K562 (cell line): Measurements from ENCODE around the gene CCDC87. TPM values are rescaled to one million over a fixed set of nuclear protein-coding genes. Genes with fewer than 3 reads are reported as not detected.
A peak's percentile ranks its signal among the peaks of the same experiment; 100 is the strongest.

ENCODE experiments used
- ADNP ChIP-seq: fragments of 200-800 bp; sonication (Bioruptor generic); IDR thresholded peaks from 2 replicates; pipeline ENCODE4 v1.6.1; 2016; ENCODE audit warnings: missing genetic modification characterization, missing compliant biosample characterization
- EGR1 ChIP-seq: fragments of 450-650 bp; conservative IDR thresholded peaks from 2 replicates; pipeline ENCODE4 v1.6.1; 2017; ENCODE audit warnings: mild to moderate bottlenecking
- FOSL1 ChIP-seq: fragments of 200-800 bp; sonication (Bioruptor generic); conservative IDR thresholded peaks from 2 replicates; pipeline ENCODE4 v1.6.1; 2016; ENCODE audit warnings: missing genetic modification characterization, missing compliant biosample characterization
- NONO ChIP-seq, 2 experiments: fragments of 200-400 bp in 1 of 2; fragments of 450-650 bp in 1 of 2; formaldehyde crosslinking in 1 of 2; IDR thresholded peaks; 2 replicates each; pipeline ENCODE4 v1.6.1; 2017; ENCODE audit warnings: low read depth in 2 of 2, mild to moderate bottlenecking in 2 of 2, moderate library complexity in 2 of 2, low read length in 1 of 2
- PCBP2 ChIP-seq: fragments of 200-400 bp; formaldehyde crosslinking; IDR thresholded peaks from 2 replicates; pipeline ENCODE4 v1.6.1; 2018; ENCODE audit warnings: low read length, low read depth, mild to moderate bottlenecking, moderate library complexity; ENCODE audit not compliant: poor library complexity, severe bottlenecking
- PRMT5 ChIP-seq: sonication (generic); formaldehyde crosslinking; IDR thresholded peaks from 2 replicates; pipeline ENCODE4 v1.5.0; 2020; ENCODE audit warnings: missing genetic modification reagents
- RBM14 ChIP-seq: fragments of 200-400 bp; formaldehyde crosslinking; IDR thresholded peaks from 2 replicates; pipeline ENCODE4 v1.6.1; 2018; ENCODE audit warnings: low read depth, mild to moderate bottlenecking, low read length, moderate library complexity, borderline replicate concordance; ENCODE audit not compliant: insufficient read depth
- ZNF165 ChIP-seq: fragments of 250-450 bp; sonication (Bioruptor Pico); IDR thresholded peaks from 2 replicates; pipeline ENCODE4 v1.4.0; 2020; ENCODE audit warnings: borderline replicate concordance
- ZNF431 ChIP-seq: sonication (generic); formaldehyde crosslinking; IDR thresholded peaks from 2 replicates; pipeline ENCODE4 v1.8.0; 2022; ENCODE audit warnings: mild to moderate bottlenecking, missing genetic modification reagents
- ZNF551 ChIP-seq: fragments of 250-450 bp; sonication (Bioruptor Pico); IDR thresholded peaks from 2 replicates; pipeline ENCODE4 v1.5.0; 2021; ENCODE audit warnings: mild to moderate bottlenecking, moderate library complexity
- polyA plus RNA-seq, 8 experiments: library from polyadenylated mRNA; depleted of rRNA in 4 of 8; stranded (reverse) in 5 of 8; unstranded in 3 of 8; fragments of >200 nt; fragmentation: Nextera tagmentation in 2 of 8; fragmentation: Illumina TruSeq in 1 of 8; extraction: Ambion mirVana in 2 of 8; extraction: Trizol in 1 of 8; gene quantifications; 2 replicates each; pipeline versions ENCODE4 v1.2.1 to v1.2.3, GENCODE V29; 2011 to 2014; ENCODE audit warnings: inconsistent platforms in 1 of 8, missing spikeins in 1 of 8
- total RNA-seq, 7 experiments: library from RNA; depleted of rRNA in 6 of 7; stranded (reverse); fragments of >200 nt in 6 of 7; fragmentation: Illumina TruSeq in 2 of 7; extraction: Trizol in 2 of 7; gene quantifications; 2 replicates each; pipeline versions ENCODE4 v1.2.1 to v1.2.3, GENCODE V29; 2011 to 2021; ENCODE audit warnings: low replicate concordance in 1 of 7
- TF ChIP-seq, protein P1 (sequence below): fragments of 250-450 bp; sonication (Bioruptor Pico); IDR thresholded peaks from 2 replicates; pipeline ENCODE4 v1.4.0; 2020; ENCODE audit warnings: mild to moderate bottlenecking, moderate library complexity
- TF ChIP-seq, protein P2 (sequence below): fragments of 250-450 bp; sonication (Bioruptor Pico); IDR thresholded peaks from 2 replicates; pipeline ENCODE4 v1.8.0; 2021; ENCODE audit warnings: mild to moderate bottlenecking, moderate library complexity
- TF ChIP-seq, protein P3 (sequence below): fragments of 450-650 bp; IDR thresholded peaks from 2 replicates; pipeline ENCODE4 v1.6.1; 2018; ENCODE audit warnings: mild to moderate bottlenecking, low read depth; ENCODE audit not compliant: partially characterized antibody
- TF ChIP-seq, protein P4 (sequence below): fragments of 450-650 bp; IDR thresholded peaks from 2 replicates; pipeline ENCODE4 v1.7.0; 2016; ENCODE audit warnings: borderline replicate concordance
- TF ChIP-seq, protein P5 (sequence below), 2 experiments: IDR thresholded peaks; 2 replicates each; pipeline ENCODE4 v1.6.1; 2011; ENCODE audit warnings: borderline replicate concordance in 1 of 2, control low read depth in 1 of 2, low read depth in 1 of 2, low read length in 1 of 2, mild to moderate bottlenecking in 1 of 2, mixed read lengths in 1 of 2, moderate library complexity in 1 of 2; ENCODE audit not compliant: insufficient read depth in 1 of 2, insufficient read length in 1 of 2, poor library complexity in 1 of 2, severe bottlenecking in 1 of 2; ENCODE audit errors: extremely low read depth in 1 of 2

Gene CCDC87
- total and polyA plus RNA-seq, 9 of the 15 experiments (the other 6 are each of a cell fraction or from before 2014, with no cell fraction given) = 0.03 to 0.44 (median 0.15) TPM; not detected in 1

DNA sequence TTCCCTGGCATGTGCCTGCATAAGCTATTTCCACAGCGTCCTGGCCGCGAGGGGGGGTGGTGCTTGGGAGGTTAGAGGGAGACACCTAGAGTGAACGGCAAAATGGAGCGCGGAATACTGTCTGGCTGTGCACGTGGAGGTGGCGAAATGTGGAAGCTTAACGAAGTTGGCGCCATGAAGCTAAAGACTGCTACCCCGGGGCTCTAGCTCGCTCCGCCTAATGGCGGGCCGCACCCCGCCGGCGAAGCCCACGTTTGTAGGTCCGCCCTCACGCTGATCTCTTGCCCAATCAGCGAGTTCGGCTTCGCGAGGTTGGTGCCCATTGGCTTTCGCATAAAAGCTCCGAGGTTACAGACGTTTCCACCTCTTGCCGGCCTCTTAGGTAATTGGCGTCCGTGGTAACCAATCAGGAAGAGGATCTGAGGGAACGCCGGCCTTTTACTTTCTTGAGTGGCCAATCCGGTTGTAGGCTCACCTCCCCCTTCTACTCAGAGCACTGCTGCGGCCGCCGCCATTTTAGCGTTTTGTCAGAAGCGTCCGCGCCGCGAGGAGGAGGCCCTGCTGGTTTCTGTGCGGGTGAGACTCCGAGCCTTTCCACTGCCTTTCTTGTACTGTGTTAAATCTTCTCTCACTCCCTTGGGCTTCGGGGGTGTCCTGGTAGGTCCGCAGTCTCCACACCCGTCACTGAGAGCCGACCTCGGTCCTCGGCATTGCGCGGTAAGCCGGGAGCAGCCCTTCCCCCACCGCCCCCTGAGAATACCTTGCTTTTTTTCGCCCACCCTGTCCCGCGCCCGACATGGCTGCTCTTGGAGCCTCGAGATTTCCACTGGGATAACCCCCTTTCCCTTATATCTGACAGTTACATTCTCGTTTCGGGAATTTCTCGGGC, 45.6 kb upstream of the CCDC87 start, which contains the start of gene RBM4 (continued):
- TF ChIP-seq, protein P1, sequence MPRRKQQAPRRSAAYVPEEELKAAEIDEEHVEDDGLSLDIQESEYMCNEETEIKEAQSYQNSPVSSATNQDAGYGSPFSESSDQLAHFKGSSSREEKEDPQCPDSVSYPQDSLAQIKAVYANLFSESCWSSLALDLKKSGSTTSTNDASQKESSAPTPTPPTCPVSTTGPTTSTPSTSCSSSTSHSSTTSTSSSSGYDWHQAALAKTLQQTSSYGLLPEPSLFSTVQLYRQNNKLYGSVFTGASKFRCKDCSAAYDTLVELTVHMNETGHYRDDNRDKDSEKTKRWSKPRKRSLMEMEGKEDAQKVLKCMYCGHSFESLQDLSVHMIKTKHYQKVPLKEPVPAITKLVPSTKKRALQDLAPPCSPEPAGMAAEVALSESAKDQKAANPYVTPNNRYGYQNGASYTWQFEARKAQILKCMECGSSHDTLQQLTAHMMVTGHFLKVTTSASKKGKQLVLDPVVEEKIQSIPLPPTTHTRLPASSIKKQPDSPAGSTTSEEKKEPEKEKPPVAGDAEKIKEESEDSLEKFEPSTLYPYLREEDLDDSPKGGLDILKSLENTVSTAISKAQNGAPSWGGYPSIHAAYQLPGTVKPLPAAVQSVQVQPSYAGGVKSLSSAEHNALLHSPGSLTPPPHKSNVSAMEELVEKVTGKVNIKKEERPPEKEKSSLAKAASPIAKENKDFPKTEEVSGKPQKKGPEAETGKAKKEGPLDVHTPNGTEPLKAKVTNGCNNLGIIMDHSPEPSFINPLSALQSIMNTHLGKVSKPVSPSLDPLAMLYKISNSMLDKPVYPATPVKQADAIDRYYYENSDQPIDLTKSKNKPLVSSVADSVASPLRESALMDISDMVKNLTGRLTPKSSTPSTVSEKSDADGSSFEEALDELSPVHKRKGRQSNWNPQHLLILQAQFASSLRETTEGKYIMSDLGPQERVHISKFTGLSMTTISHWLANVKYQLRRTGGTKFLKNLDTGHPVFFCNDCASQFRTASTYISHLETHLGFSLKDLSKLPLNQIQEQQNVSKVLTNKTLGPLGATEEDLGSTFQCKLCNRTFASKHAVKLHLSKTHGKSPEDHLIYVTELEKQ (CRISPR knock-in tag) = no peak
- TF ChIP-seq PRMT5 (CRISPR knock-in tag) (no peak), EGR1 (peak; percentile 9; the same call in 1 of the 2 replicates), ADNP (no peak), ZNF551 (CRISPR knock-in tag) (peak; percentile 36; the same call in 1 of the 2 replicates), PCBP2 (no peak), RBM14 (no peak), NONO (IDR thresholded peaks at IDR 0.05; ENCODE audit: low read depth in 2 of 2, low read length in 1 of 2) (0 out of 4 replicates have a peak, but pooled peaks of 1 of the 2 experiments have one; percentile 56), FOSL1 (tag) (0 out of 2 replicates have a peak, but pooled peaks have one; percentile 22), ZNF431 (CRISPR knock-in tag) (no peak), ZNF165 (no peak)
- TF ChIP-seq, protein P2, sequence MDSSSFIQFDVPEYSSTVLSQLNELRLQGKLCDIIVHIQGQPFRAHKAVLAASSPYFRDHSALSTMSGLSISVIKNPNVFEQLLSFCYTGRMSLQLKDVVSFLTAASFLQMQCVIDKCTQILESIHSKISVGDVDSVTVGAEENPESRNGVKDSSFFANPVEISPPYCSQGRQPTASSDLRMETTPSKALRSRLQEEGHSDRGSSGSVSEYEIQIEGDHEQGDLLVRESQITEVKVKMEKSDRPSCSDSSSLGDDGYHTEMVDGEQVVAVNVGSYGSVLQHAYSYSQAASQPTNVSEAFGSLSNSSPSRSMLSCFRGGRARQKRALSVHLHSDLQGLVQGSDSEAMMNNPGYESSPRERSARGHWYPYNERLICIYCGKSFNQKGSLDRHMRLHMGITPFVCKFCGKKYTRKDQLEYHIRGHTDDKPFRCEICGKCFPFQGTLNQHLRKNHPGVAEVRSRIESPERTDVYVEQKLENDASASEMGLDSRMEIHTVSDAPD (CRISPR knock-in tag) = no peak
- TF ChIP-seq, protein P3, sequence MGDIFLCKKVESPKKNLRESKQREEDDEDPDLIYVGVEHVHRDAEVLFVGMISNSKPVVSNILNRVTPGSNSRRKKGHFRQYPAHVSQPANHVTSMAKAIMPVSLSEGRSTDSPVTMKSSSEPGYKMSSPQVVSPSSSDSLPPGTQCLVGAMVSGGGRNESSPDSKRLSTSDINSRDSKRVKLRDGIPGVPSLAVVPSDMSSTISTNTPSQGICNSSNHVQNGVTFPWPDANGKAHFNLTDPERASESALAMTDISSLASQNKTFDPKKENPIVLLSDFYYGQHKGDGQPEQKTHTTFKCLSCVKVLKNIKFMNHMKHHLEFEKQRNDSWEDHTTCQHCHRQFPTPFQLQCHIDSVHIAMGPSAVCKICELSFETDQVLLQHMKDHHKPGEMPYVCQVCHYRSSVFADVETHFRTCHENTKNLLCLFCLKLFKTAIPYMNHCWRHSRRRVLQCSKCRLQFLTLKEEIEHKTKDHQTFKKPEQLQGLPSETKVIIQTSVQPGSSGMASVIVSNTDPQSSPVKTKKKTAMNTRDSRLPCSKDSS = no peak
- TF ChIP-seq, protein P4, sequence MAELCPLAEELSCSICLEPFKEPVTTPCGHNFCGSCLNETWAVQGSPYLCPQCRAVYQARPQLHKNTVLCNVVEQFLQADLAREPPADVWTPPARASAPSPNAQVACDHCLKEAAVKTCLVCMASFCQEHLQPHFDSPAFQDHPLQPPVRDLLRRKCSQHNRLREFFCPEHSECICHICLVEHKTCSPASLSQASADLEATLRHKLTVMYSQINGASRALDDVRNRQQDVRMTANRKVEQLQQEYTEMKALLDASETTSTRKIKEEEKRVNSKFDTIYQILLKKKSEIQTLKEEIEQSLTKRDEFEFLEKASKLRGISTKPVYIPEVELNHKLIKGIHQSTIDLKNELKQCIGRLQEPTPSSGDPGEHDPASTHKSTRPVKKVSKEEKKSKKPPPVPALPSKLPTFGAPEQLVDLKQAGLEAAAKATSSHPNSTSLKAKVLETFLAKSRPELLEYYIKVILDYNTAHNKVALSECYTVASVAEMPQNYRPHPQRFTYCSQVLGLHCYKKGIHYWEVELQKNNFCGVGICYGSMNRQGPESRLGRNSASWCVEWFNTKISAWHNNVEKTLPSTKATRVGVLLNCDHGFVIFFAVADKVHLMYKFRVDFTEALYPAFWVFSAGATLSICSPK = 0 out of 2 replicates have a peak, but pooled peaks have one; percentile 26
- TF ChIP-seq, protein P5, sequence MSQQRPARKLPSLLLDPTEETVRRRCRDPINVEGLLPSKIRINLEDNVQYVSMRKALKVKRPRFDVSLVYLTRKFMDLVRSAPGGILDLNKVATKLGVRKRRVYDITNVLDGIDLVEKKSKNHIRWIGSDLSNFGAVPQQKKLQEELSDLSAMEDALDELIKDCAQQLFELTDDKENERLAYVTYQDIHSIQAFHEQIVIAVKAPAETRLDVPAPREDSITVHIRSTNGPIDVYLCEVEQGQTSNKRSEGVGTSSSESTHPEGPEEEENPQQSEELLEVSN (IDR thresholded peaks at IDR 0.05; ENCODE audit: borderline replicate concordance in 1 of 2, extremely low read depth in 1 of 2, insufficient read depth in 1 of 2, insufficient read length in 1 of 2, low read depth in 1 of 2, low read length in 1 of 2, poor library complexity in 1 of 2, severe bottlenecking in 1 of 2) = peak; percentile 85 to 90
